B cell (primary cell): ENCODE results near the gene TENT4A.

Experiments
- CTCF ChIP-seq: fragments of 200-600 bp; IDR thresholded peaks from one replicate; pipeline ENCODE4 v1.8.0; 2022; ENCODE audit warnings: antibody characterized with exemption, mild to moderate bottlenecking
- EZH2 ChIP-seq: IDR thresholded peaks from 2 replicates; pipeline ENCODE4 v1.6.1; 2012; ENCODE audit warnings: borderline replicate concordance, low read depth, mild to moderate bottlenecking, moderate library complexity, low read length; ENCODE audit not compliant: insufficient read depth, poor library complexity, severe bottlenecking

DNA sequence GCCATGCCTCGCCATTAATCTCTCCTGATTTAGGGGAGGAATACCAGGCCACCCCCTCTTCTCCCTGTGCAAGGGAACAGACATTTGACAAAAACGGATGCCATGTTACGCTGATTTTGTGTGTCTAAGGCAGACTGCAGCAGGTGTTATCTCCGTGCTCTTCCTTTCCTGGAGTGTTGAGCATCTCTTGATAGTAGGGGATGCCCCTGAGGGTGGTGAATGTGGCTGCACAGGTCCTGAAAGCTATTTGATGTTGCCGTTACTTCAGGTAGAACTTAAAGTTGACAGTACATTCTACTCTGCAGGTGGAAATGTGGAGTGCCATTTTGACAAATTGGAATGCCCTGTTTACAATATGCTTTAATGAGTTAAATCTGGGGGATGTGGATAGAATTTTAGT lies 21.5 kb downstream of the TENT4A start:
- TF ChIP-seq CTCF (no peak), EZH2 (no peak)
